Neutrophil (primary cell): ENCODE data around the gene HPS3.
"Not testable (repeated sequence)": the region's sequence is repeated elsewhere in the genome, so short reads cannot be mapped to it uniquely, and the experiment has no call there.

Experiments used
- H3K27ac ChIP-seq: fragments of 200-600 bp; sonication (generic); 2 replicates; pipeline ENCODE4 v1.5.1; 2016; ENCODE audit warnings: mild to moderate bottlenecking, moderate library complexity
- H3K27me3 ChIP-seq: fragments of 200-600 bp; sonication (generic); 2 replicates; pipeline ENCODE4 v1.6.0; 2016; ENCODE audit warnings: mild to moderate bottlenecking
- H3K36me3 ChIP-seq: fragments of 200-600 bp; sonication (generic); 2 replicates; pipeline ENCODE4 v1.5.1; 2017
- H3K4me1 ChIP-seq, 2 experiments: fragments of 200-600 bp in 1 of 2; sonication (generic) in 1 of 2; 1 replicate in 1 of 2; 2 replicates in 1 of 2; pipeline versions ENCODE4 v1.5.1 to v1.6.1; 2013 to 2016; ENCODE audit warnings: low read depth in 1 of 2, low read length in 1 of 2, mild to moderate bottlenecking in 1 of 2, moderate library complexity in 1 of 2; ENCODE audit not compliant: control insufficient read depth in 1 of 2, insufficient read depth in 1 of 2
- H3K4me3 ChIP-seq, 2 experiments: fragments of 200-600 bp in 1 of 2; sonication (generic) in 1 of 2; 1 replicate in 1 of 2; 2 replicates in 1 of 2; pipeline ENCODE4 v1.5.1; 2013 to 2016; ENCODE audit warnings: low read depth in 1 of 2, low read length in 1 of 2, mild to moderate bottlenecking in 1 of 2, moderate library complexity in 1 of 2
- H3K9me3 ChIP-seq: fragments of 200-600 bp; sonication (generic); 2 replicates; pipeline ENCODE4 v1.5.1; 2016
- CTCF ChIP-seq: fragments of 200-600 bp; sonication (generic); IDR thresholded peaks from 2 replicates; pipeline ENCODE4 v1.5.1; 2016; ENCODE audit warnings: antibody characterized with exemption

HPS3 gene

GRCh38 chr3:149215515-149215914 lies 86.1 kb downstream of the HPS3 start:
- no peak overlapping the region for H3K4me3 ChIP-seq
- TF ChIP-seq CTCF = no peak

GRCh38 chr3:149216193-149216869 lies 86.9 kb downstream of the HPS3 start:
- H3K9me3 ChIP-seq = no peaks in the 10 kb centered on the region
- no peaks in the 10 kb centered on the region for H3K4me1 ChIP-seq
- no peak overlapping the region for H3K4me3 ChIP-seq
- TF ChIP-seq CTCF = no peak
- H3K27ac ChIP-seq = no peak overlapping the region
- H3K36me3 ChIP-seq = no peaks in the 10 kb centered on the region
- no peaks in the 10 kb centered on the region for H3K27me3 ChIP-seq

More at GRCh38 chr3:149215515-149215914, 86.1 kb downstream of the HPS3 start:
- Histone ChIP-seq H3K9me3 (no peaks in the 10 kb centered on the region), H3K4me1 (no peaks in the 10 kb centered on the region), H3K27ac (no peak overlapping the region), H3K27me3 (no peaks in the 10 kb centered on the region), H3K36me3 (no peaks in the 10 kb centered on the region)

GRCh38 chr3:149217347-149217746 lies 87.9 kb downstream of the HPS3 start:
- Histone ChIP-seq H3K4me1 (no peaks in the 10 kb centered on the region), H3K36me3 (no peaks in the 10 kb centered on the region), H3K4me3 (no peak overlapping the region), H3K9me3 (no peaks in the 10 kb centered on the region), H3K27me3 (no peaks in the 10 kb centered on the region), H3K27ac (no peak overlapping the region)
- TF ChIP-seq CTCF = no peak

- not testable (repeated sequence) for H3K27me3 ChIP-seq, H3K36me3 ChIP-seq, H3K9me3 ChIP-seq, H3K4me1 ChIP-seq, H3K27ac ChIP-seq, H3K4me3 ChIP-seq
These were observed 90.1 kb downstream of the HPS3 start for GRCh38 chr3:149219380-149220121.

- Histone ChIP-seq H3K9me3 (no peaks in the 10 kb centered on the region), H3K27me3 (no peaks in the 10 kb centered on the region), H3K36me3 (no peaks in the 10 kb centered on the region), H3K27ac (no peak within 1 kb of the TSS), H3K4me3 (no peak within 1 kb of the TSS), H3K4me1 (peaks cover 7 to 10% of the 10 kb centered on the region in 2 experiments)
- no peak for TF ChIP-seq CTCF
These were observed 92.5 kb downstream of the HPS3 start, which contains the start of gene CP for GRCh38 chr3:149221783-149222517. Gene CP (minus strand): TSS chr3:149221829. CDS start chr3:149221792, 37 bp downstream.
